Natural killer cell (primary cell): ENCODE measurements around the gene FMN1. TPM values are rescaled to one million over a fixed set of nuclear protein-coding genes. Genes with fewer than 3 reads are reported as not detected.

Experiments used
- ATAC-seq, 3 donors: fragments of 150-1000 bp in 2 of 3; fragments of 200-7000 bp in 1 of 3; cut with Tn5 transposase; 1 replicate in 1 of 3; 2 replicates in 2 of 3; pipeline ENCODE4 v1.10.0; 2021; ENCODE audit warnings: mild to moderate bottlenecking in 2 of 3, moderate library complexity in 2 of 3
- DNase-seq, 2 donors: peaks; one replicate each; pipeline versions ENCODE4 v3.0.0 to v3.0.0-alpha.2; 2013 to 2021; ENCODE audit warnings: mixed read lengths in 1 of 2
- H3K27ac ChIP-seq: one replicate; pipeline ENCODE4 v1.5.1; 2013; ENCODE audit warnings: mild to moderate bottlenecking, low read length
- H3K27me3 ChIP-seq: one replicate; pipeline ENCODE4 v1.6.1; 2013; ENCODE audit warnings: low read length; ENCODE audit not compliant: control insufficient read depth, insufficient read depth
- H3K36me3 ChIP-seq: one replicate; pipeline ENCODE4 v1.6.1; 2013; ENCODE audit warnings: low read length; ENCODE audit not compliant: control insufficient read depth, insufficient read depth
- H3K4me1 ChIP-seq: one replicate; pipeline ENCODE4 v1.6.1; 2013; ENCODE audit warnings: low read length; ENCODE audit not compliant: control insufficient read depth, insufficient read depth
- H3K4me3 ChIP-seq: one replicate; pipeline ENCODE4 v1.5.1; 2013; ENCODE audit warnings: low read length
- H3K9me3 ChIP-seq: one replicate; pipeline ENCODE4 v1.6.1; 2013; ENCODE audit warnings: low read length; ENCODE audit not compliant: control insufficient read depth, insufficient read depth
- H3K27ac Mint-ChIP-seq, 2 donors: one replicate each; pipeline ENCODE4 v1.8.0; 2022; ENCODE audit warnings: mild to moderate bottlenecking in 2 of 2, mixed read lengths in 2 of 2, moderate library complexity in 1 of 2
- H3K27me3 Mint-ChIP-seq, 2 donors: one replicate each; pipeline ENCODE4 v1.8.0; 2022; ENCODE audit warnings: low read depth in 2 of 2, mixed read lengths in 2 of 2
- H3K36me3 Mint-ChIP-seq: one replicate; pipeline ENCODE4 v1.8.0; 2022; ENCODE audit warnings: mixed read lengths
- H3K4me1 Mint-ChIP-seq, 2 donors: one replicate each; pipeline ENCODE4 v1.8.0; 2022; ENCODE audit warnings: mixed read lengths in 2 of 2
- H3K4me3 Mint-ChIP-seq: one replicate; pipeline ENCODE4 v1.8.0; 2022; ENCODE audit warnings: mild to moderate bottlenecking, moderate library complexity, mixed read lengths
- H3K9me3 Mint-ChIP-seq, 2 donors: one replicate each; pipeline ENCODE4 v1.8.0; 2022; ENCODE audit warnings: mixed read lengths in 2 of 2
- WGBS: methylation state at CpG from one replicate; pipeline ENCODE4 v1.1.7; 2013; ENCODE audit warnings: missing lambda C conversion rate; ENCODE audit not compliant: insufficient coverage; 5-methylcytosine and 5-hydroxymethylcytosine counted together
- intact Hi-C: fragments of 100-400 bp; cut with micrococcal nuclease; formaldehyde crosslinking; loops from one replicate; pipeline ENCODE4 v1.14.2; 2022
- total RNA-seq, 4 donors: library from RNA; stranded (reverse); fragments of 120-200 nt in 1 of 4; gene quantifications; one replicate each; pipeline versions ENCODE4 v1.2.3 to v1.2.4, GENCODE V29; 2013 to 2022
- TF ChIP-seq, protein P1 (sequence below): fragments of 200-600 bp; IDR thresholded peaks from one replicate; pipeline ENCODE4 v1.8.0; 2022; ENCODE audit warnings: antibody characterized with exemption

Gene FMN1
- total RNA-seq, 3 donors from 2014 or later (not counting 1 experiment from before 2014, with no cell fraction given) = 2.0 to 19.2 (median 2.2) TPM

- H3K27me3 Mint-ChIP-seq = peaks cover 13 to 35% of the 10 kb centered on the region in 2 donors
- no peaks in the 10 kb centered on the region for H3K27me3 ChIP-seq
- H3K4me1 Mint-ChIP-seq = no peaks in the 10 kb centered on the region
- no peak overlapping the region for H3K27ac Mint-ChIP-seq
- no peak overlapping the region for H3K27ac ChIP-seq
- H3K9me3 Mint-ChIP-seq = no peaks in the 10 kb centered on the region
- H3K36me3 ChIP-seq = no peaks in the 10 kb centered on the region
- no peaks in the 10 kb centered on the region for H3K36me3 Mint-ChIP-seq
- TF ChIP-seq, protein P1, sequence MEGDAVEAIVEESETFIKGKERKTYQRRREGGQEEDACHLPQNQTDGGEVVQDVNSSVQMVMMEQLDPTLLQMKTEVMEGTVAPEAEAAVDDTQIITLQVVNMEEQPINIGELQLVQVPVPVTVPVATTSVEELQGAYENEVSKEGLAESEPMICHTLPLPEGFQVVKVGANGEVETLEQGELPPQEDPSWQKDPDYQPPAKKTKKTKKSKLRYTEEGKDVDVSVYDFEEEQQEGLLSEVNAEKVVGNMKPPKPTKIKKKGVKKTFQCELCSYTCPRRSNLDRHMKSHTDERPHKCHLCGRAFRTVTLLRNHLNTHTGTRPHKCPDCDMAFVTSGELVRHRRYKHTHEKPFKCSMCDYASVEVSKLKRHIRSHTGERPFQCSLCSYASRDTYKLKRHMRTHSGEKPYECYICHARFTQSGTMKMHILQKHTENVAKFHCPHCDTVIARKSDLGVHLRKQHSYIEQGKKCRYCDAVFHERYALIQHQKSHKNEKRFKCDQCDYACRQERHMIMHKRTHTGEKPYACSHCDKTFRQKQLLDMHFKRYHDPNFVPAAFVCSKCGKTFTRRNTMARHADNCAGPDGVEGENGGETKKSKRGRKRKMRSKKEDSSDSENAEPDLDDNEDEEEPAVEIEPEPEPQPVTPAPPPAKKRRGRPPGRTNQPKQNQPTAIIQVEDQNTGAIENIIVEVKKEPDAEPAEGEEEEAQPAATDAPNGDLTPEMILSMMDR = peak; percentile 39
- intact Hi-C loops = no loop called here
- H3K4me1 ChIP-seq = no peaks in the 10 kb centered on the region
- no peak for DNase-seq
- WGBS = 77% methylated on average over 4 of the region's 5 CpGs
- H3K4me3 ChIP-seq = no peak overlapping the region
- ATAC-seq = no peak
- H3K4me3 Mint-ChIP-seq = no peak overlapping the region
- no peaks in the 10 kb centered on the region for H3K9me3 ChIP-seq
Observed at GRCh38 chr15:33242669-33243191, 48.2 kb upstream of the FMN1 start.

DNA sequence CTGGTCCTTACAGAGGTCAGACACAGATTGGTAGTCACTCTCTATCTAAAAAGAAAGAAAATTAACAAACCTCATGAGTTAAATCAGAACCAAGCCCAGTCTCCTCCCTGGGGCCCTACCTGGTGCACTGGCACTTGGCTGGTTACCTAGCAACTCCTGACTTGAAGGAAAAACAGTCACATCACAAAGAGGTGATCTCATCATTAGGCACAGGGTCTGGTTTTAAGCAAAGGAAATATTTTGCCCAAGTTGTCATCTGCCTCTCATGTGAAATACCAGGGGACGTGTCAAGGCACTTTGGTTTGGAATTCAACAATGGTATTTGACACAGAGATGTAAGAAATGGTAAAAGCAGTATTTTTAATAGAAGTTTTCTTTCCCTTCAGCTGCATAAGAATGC lies 47.7 kb upstream of the FMN1 start:
- no peaks in the 10 kb centered on the region for H3K27me3 ChIP-seq
- no peak overlapping the region for H3K4me3 ChIP-seq
- H3K27ac ChIP-seq = no peak overlapping the region
- no peak for ATAC-seq
- intact Hi-C loops = no loop called here
- DNase-seq = no peak
- no peaks in the 10 kb centered on the region for H3K4me1 Mint-ChIP-seq
- no peaks in the 10 kb centered on the region for H3K9me3 ChIP-seq
- no peak overlapping the region for H3K4me3 Mint-ChIP-seq
- H3K4me1 ChIP-seq = no peaks in the 10 kb centered on the region
- no peaks in the 10 kb centered on the region for H3K36me3 ChIP-seq
- H3K9me3 Mint-ChIP-seq = no peaks in the 10 kb centered on the region
- peaks cover 15 to 34% of the 10 kb centered on the region in 2 donors for H3K27me3 Mint-ChIP-seq
- 82% methylated on average over 1 of the region's 1 CpG for WGBS
- no peak overlapping the region for H3K27ac Mint-ChIP-seq
- TF ChIP-seq, protein P1 = no peak
- H3K36me3 Mint-ChIP-seq = no peaks in the 10 kb centered on the region

DNA sequence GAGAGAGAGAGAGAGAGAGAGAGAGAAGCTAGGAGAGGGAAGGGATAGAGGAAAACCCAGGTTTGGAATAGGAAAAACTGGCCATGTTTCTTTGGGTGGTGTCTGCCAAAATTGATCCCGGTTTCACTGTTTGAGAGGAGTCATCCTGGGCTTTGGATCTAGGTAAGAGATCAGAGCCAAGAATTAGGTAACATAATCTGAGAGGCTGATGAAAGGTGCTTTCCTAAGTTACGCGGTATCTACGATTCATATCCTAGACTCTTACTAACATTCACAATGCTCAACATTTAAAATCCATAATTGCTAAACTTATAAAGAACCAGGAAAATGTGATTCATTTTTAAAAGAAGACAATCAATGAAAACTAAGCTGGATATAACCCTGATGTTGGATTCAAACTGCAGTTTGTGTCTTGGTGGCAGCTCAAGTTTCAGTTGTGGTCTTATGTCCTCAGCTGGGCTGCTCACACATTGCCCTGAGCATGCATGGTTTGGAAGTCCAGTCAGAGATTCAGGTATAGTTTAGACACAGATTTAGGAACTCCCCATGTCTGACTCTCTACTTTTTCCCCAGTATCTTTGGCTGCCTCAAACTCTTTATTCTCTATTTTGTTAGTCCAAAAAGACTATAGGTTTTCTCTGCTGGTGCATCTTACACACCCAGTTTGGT lies 42.5 kb upstream of the FMN1 start:
- Histone ChIP-seq H3K36me3 (no peaks in the 10 kb centered on the region), H3K27ac (no peak overlapping the region), H3K4me3 (no peak overlapping the region), H3K27me3 (no peaks in the 10 kb centered on the region), H3K9me3 (no peaks in the 10 kb centered on the region), H3K4me1 (no peaks in the 10 kb centered on the region)
- intact Hi-C loops = no loop called here
- Mint-ChIP-seq H3K4me1 (no peaks in the 10 kb centered on the region), H3K9me3 (no peaks in the 10 kb centered on the region), H3K27me3 (peaks cover 20 to 45% of the 10 kb centered on the region in 2 donors), H3K36me3 (no peaks in the 10 kb centered on the region), H3K4me3 (no peak overlapping the region), H3K27ac (no peak overlapping the region)
- DNase-seq = no peak
- TF ChIP-seq, protein P1 = no peak
- WGBS = 63% methylated on average over 1 of the region's 4 CpGs
- no peak for ATAC-seq

GRCh38 chr15:33234020-33234461 lies 39.5 kb upstream of the FMN1 start:
- no peaks in the 10 kb centered on the region for H3K36me3 Mint-ChIP-seq
- H3K4me1 ChIP-seq = no peaks in the 10 kb centered on the region
- H3K4me3 ChIP-seq = no peak overlapping the region
- no peaks in the 10 kb centered on the region for H3K9me3 ChIP-seq
- no peaks in the 10 kb centered on the region for H3K9me3 Mint-ChIP-seq
- H3K27ac Mint-ChIP-seq = no peak overlapping the region
- intact Hi-C loops = no loop called here
- 65% methylated on average over 5 of the region's 5 CpGs for WGBS
- H3K36me3 ChIP-seq = no peaks in the 10 kb centered on the region
- peaks cover 17 to 35% of the 10 kb centered on the region in 2 donors for H3K27me3 Mint-ChIP-seq
- TF ChIP-seq, protein P1 = peak; percentile 32
- no peak overlapping the region for H3K4me3 Mint-ChIP-seq
- H3K27ac ChIP-seq = no peak overlapping the region
- DNase-seq (peak in 1 of 2 donors; percentile 37), ATAC-seq (no peak)
- no peaks in the 10 kb centered on the region for H3K4me1 Mint-ChIP-seq
- no peaks in the 10 kb centered on the region for H3K27me3 ChIP-seq
